Fibroblast of upper back skin (primary cell): ENCODE data around the gene DDX39A.
A peak's percentile ranks its signal among the peaks of the same experiment; 100 is the strongest.

Experiments
- DNase-seq: peaks from one replicate; pipeline ENCODE4 v3.0.0-alpha.2; 2013

The DDX39A gene

GRCh38 chr19:14433554-14434501 lies 14.7 kb upstream of the DDX39A start:
- DNase-seq: no peak

GRCh38 chr19:14432791-14433553 lies 13.8 kb upstream of the DDX39A start, which contains the start of gene PKN1:
PKN1 (plus strand) TSS chr19:14433306; CDS start chr19:14433522, 216 bp downstream.
- DNase-seq: peak; percentile 37

GRCh38 chr19:14430712-14431111 lies 11.6 kb upstream of the DDX39A start:
- DNase-seq: no peak

- no peak for DNase-seq
These were observed 9.8 kb upstream of the DDX39A start for GRCh38 chr19:14428882-14429416.

GRCh38 chr19:14427461-14427860 lies 8.3 kb upstream of the DDX39A start:
- no peak for DNase-seq

GRCh38 chr19:14425696-14426138 lies 6.6 kb upstream of the DDX39A start:
- no peak for DNase-seq

- no peak for DNase-seq
These were observed 360 bp downstream of the DDX39A start for GRCh38 chr19:14418856-14419105.

- no peak for DNase-seq
These were observed 2.3 kb downstream of the DDX39A start for GRCh38 chr19:14416817-14417231.

GRCh38 chr19:14414926-14415690 lies 4.0 kb downstream of the DDX39A start:
- DNase-seq: no peak

GRCh38 chr19:14413693-14414181 lies 5.4 kb downstream of the DDX39A start:
- DNase-seq: peak; percentile 62

- no peak for DNase-seq
These were observed 6.0 kb downstream of the DDX39A start for GRCh38 chr19:14412996-14413692.

GRCh38 chr19:14412324-14412995 lies 6.7 kb downstream of the DDX39A start:
- DNase-seq: no peak

- no peak for DNase-seq
These were observed 7.2 kb downstream of the DDX39A start for GRCh38 chr19:14411938-14412245.

- no peak for DNase-seq
These were observed 7.8 kb downstream of the DDX39A start for GRCh38 chr19:14411161-14411937.

GRCh38 chr19:14410091-14411051 lies 8.8 kb downstream of the DDX39A start:
- DNase-seq: no peak

GRCh38 chr19:14409146-14410023 lies 9.8 kb downstream of the DDX39A start:
- DNase-seq: no peak

GRCh38 chr19:14408491-14409145 lies 10.5 kb downstream of the DDX39A start:
- no peak for DNase-seq
